HG03442 (cell line): ENCODE results near the gene AGBL4.

Experiments
- ATAC-seq: cut with Tn5 transposase; IDR thresholded peaks from one replicate; pipeline ENCODE4 v1.9.1; 2021; ENCODE audit warnings: mild to moderate bottlenecking, moderate library complexity; ENCODE audit not compliant: unreplicated experiment

AGBL4 gene

DNA sequence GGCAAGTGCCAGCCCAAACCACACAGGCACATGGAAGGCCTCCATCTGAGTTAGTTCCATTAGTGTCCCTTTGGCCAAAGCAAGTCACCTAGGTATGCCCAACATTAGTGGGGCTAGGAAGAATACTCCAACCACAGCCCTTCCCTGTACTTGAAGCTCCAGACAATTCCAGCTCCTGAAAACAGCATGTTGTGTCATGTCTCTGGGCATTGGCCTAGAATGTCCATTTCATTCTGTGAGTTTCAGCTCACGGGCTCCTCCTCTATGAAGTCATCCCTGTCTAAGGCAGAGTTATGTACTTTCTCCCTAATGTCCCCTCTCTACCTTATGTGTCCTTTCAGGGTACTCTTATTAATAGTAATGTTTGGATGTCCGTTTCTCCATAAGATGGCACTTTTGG is 1455.3 kb downstream of the AGBL4 start:
- no peak for ATAC-seq

DNA sequence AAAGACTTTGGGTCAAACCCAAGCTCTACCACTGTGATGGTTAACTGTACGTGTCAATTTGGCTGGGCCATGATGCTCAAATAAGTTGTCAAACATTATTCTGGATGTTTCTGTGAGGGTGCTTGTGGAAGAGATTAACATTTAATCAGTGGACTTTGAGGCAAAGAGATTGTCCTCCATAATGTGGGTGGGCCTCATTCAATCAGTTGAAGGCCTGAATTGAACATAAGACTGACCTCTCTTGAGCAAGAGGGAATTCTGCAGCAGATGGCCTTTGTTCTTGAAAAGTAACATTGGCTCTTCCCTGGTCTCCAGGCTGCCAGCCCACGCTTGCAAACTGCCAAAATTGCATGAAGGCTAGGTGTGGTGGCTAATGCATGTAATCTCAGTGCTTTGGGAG is 1457.3 kb downstream of the AGBL4 start:
- no peak for ATAC-seq

DNA sequence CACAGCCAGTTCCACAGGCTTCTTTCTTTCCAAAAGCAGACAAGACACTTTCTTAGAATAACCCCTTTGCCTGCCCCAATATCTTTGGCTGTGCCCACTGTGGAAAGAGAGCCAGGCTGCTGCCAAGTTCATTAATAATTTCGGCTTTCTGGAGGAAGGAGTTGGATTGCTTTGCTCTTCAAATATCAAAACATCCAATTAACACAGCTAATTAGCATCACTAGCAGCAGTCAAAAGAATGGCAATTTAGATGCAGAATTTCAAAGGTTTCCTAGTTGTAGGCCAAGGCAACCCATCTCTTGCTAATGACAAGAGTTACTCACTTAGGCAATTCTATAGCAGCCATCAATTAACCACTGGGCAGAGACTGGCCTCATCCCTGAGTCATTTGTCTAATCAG is 1460.7 kb downstream of the AGBL4 start:
- ATAC-seq: no peak

DNA sequence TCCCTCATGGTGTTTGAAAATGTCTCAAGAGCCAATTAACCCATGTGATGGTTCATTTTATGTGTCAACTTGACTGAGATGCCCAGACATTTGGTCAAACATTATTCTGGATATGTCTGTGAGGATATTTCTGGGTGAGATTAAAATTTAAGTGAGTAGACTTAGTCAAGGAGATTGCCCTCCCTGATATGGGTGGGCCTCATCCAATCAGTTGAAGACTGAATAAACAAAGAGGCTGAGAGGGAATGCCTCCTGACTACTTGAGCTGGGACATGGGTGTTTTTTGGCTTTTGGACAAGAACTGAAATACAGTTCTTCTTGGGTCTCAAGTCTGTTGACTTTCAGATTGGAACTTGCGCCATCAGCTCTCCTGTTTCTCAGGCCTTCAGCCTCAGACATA is 1462.3 kb downstream of the AGBL4 start:
- no peak for ATAC-seq

DNA sequence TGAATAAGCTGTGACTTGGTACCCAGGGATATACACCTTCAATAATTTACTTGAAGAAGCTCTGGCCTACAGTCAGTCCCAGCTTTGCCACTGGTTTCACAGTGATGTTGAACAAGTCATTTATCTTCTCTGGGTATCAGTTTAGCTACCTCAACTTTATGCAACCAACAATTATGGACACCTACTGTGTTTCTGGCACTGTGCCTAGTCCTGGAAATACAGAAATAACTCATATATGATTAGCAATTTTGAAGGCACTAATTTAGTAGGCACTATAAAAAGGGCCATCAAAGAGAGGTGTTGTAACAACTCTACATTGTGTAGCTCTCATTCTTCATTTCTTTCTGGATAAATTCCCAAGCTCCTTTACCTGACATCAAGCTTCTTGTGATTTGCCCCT is 1463.2 kb downstream of the AGBL4 start:
- ATAC-seq: no peak

DNA sequence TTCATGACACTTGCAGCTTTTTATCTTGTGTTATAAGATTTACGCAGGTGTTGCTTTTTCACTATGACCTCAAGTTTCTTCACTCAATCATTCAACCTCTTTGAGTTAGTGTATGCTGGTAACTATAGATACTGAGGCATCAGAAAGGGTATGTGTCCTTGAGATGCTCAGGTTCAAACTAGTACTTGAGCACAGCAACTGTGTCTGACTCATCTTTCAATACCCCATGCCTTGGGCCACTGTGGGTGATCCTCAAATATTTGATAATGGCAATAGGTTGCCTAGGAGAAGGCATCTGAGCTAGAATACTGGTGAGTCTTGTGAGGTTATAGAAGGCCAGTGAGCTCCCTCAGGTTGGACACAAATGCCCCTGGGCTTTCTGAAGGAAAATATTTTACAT is 1463.6 kb downstream of the AGBL4 start:
- no peak for ATAC-seq

DNA sequence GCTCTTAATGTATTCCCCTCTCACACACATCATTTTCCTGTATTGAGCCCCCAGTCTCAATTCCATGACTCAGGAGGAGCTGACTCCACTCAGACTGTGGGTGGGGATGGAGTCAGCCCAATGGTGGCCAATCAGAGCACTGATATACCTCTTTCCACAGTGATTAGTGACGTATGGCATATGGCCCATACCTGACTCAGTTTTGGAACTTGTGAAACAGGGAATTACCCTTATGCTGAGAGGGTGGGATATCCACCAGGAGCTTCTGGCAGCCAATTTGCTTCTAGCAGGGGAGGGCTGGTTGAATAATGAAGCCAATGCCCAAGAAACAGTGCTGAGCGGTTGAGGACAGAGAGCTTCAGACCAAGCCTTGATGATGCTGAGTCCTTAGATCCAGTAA is 1465.4 kb downstream of the AGBL4 start:
- ATAC-seq: no peak

DNA sequence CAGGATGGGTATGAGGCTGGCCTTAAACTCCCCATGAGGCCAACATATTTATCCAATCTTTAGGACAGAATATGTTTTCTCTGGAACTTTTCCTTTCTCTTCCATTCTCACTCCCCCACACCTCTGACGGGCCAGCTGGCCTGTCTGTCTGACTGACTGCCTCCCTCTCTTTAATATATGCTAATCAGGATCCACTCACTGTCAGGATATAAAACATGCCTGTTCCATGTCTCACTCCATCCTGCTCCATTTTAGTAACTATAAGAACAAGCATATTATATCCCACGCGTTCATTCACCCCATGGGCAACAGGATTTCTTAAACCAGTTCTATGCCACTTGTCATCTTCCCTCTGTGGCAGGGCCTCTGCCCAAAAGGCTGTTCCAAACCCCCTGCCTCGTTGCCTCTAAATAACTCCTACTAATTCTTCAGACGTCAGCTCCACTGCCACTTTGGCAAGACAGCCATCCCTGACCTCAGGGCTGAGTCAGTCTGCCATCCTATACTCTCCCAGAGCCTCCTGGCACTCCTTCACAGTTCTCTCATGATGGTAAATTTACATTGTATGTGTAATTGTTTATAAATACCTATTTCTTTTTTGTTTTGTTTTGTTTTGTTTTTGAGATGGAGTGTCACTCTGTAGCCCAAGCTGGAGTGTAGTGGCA is 1467.4 kb downstream of the AGBL4 start:
- no peak for ATAC-seq

DNA sequence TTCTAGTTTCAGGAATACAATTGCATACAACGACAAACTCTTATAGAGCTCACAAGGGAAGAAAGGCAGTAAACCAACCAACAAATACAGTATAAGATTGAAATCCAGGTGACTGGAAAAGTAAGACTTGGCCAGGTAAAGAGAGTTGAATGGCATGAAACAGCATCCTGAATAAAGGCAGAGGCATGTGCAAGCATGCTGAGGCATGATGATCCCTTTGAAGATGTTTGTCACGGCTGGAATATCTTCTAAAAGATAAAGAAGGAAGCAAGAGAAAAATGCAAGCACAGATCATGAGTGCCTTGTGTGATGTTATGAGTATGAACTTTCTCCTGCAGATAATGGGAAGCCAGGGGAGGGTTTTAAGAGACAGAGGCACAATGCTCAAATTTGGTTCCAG is 1468.5 kb downstream of the AGBL4 start:
- ATAC-seq: no peak

DNA sequence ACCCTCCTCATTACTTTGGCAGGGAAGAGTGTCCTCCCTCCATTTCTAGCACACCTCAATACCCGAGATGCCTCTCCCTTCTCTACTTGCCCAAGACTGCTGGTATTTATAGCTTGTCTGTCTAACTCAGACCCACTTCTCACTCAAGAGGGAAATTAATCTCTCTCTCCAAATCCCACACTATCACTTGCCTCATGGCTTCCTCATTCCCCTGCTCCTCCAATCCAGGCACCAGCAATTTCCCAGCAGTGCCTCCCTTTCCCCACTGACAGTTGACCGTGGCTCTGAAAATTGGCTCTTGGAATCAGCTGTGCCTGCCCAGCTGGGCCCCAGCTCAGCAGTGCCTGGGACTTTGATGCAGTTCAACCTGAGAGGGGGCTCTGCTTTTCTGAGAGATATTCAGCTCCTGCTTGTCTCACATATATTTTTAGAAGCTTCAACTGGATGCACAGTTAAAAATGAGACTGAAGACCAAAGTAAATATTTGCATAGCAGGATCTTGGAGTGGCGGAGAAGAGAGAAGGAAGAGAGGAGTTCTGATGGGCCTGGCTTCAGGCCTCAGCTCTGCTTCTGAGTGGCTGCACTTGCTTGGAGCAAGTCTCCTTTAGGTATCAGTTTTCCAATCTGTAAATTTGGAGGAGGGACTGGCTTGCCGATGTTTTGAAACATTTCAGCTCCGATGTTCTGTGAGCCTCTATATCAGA is 1470.7 kb downstream of the AGBL4 start:
- no peak for ATAC-seq

DNA sequence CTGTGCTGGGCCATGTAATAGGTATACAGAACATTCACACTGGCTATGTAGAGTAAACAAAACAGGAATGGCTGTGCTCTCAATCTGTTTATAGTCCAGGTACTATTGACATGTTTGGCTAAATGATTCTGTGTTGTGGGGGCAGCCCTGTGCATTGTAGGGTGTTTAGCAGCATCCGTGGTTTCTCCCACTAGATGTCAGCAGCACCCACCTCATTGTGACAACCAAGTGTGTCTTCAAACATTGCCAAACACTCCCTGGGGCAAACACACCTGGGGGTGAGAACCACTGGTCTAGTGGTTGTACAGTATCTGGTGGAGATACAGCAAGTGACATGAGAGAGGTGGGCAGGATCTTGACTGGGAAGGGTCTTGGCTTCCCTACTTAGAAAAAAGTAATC is 1471.3 kb downstream of the AGBL4 start:
- ATAC-seq: no peak

DNA sequence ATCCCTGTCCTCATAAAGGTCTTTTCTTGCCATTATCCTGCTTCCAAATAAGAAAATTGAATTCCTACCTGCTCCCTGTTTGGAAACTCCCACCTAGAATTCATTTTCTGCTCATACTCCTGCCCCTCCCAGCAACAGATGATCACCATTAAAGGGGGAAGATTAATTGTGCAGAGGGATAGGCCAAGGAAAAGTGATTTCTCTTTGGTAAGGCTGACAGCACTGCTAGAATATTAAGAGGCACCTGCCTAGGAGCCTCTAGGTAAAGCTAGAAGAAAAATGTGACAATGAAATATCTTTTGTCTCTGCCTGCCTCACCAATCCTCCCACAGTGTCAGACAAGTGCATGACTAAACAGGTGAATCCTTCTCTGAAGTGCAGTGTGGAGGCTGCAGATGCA is 1474.8 kb downstream of the AGBL4 start:
- no peak for ATAC-seq

DNA sequence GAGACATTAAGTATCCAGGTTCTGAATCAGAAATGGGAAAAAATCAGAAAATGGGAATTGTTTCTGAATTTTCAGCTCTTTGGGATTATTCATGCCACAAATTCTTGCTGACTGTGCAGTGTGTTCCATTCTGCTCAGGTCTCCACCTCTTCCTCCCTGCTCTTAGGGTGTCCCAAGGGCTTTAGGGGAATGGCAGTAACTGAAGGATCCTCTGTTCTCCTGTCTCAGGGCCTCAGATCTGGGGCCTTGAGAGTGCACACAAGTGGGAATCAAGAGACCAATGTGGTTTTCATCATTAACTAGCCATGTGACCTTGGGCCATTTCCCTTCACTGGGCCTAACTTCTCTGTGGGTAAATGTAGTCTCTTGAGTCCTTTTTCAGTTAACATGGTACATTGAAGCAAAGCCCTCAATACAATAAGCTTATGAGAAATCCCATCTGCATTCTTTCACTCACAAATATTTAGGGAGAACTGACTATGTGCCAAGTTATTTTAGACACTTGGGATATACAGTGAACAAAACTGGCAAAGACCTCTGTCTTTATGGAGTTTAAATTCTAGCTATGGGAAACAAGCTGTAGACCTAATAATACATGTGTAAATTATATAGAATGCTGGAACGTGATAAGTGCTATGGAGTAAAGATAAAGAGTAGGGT is 1476.1 kb downstream of the AGBL4 start:
- ATAC-seq: no peak

DNA sequence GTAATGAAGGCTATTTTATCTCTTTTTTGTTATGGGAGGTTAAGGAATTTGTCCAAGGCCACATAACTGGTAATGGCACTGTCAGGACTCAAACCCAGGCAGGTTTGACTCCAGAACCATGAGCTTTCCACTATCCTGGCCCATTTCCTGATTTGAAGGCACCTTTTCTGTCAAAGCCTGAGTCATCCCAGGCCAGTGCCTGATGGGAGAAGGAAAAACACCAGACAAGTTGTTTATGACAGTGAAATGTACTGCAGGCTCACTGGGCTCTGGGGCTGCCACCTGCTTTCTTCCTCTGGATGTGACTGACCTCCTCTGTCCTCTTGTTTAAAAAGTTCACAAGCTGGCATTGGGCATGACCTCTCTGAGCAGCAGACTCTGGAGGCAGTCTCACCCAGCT is 1479.9 kb downstream of the AGBL4 start:
- ATAC-seq: no peak

DNA sequence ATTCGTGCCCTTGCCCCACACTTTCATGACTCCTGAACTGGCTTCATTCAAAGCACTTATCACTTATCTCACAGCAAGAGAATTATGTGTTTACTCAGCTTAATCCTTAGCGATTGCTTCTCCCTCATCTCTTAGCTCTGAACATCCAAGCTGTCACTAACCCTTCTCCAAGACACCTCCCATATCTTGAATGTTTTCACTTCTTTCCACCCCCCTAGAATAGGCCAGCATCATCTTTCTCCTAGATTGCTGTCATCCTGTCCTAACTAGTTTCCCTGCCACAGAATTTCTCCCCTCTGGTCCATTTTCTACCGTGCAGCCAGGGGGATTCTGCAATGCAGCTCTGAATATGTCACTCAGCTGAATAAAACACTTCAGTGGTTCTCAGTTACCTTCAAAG is 1483.2 kb downstream of the AGBL4 start:
- no peak for ATAC-seq

DNA sequence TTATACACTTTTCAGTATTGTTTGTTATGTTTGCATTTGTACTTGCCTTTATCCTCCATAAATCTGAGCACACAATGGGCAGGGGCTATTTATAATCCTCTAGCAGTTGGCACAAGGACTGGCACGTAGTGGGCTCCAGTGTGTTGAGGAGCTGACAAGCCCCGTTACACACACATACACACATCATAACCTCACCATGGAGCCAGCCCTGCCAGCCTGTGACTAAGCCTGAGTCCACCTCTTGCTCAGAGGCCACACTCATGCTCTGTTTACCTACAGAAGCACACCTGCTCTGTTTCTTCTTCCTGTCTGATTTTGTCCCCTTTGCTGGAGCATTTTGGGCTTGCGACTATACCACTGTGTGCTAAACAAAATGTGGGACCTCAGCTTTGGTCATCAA is 1487.3 kb downstream of the AGBL4 start:
- no peak for ATAC-seq

DNA sequence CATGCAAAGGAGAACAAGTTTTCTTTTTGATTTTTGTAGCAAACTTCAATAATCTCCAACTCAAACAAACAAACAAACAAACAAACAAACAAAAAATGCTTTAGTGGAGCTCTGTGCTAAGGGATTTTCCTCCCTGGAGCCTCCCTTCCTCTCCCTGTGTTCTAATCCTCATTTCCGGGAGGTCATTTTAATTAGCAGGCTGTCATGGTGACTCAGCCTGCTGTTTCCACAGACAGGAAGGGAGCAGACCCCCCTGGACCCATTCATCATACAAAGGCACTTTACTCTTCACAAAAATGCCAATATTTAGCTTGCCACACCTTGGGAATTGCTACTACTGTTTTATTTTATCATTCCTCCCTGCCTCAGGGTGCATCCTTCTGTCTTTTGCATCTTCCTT is 1490.8 kb downstream of the AGBL4 start:
- ATAC-seq: no peak

DNA sequence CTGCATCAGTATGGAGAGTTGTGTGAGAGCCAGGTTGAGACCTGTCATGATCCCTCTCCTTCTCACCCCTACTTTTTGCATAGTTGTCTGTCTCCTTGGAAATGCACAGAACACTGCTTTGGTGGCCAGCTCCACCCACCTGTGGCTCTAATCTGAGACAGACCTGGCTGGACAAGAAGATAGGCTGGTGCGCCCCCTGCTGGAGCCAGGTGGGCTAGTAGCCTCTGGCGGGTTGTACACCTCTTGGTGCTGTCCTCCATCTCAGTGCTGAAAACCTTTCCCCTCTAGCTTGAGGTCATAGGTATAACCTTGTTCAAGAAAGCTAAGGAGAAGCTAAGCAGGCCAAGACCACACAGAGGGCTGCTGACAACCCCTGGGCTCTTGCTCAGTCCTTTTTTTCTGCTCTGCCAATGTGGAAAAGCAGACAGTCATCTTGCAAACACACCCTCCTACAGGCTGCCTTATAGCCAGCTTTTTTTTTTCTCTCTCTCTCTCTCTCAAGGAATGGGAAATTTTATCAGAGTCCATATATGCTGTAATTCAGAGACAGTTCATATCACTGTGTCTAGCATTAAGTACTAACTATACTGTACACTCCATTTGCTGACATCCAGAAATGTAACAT is 1492.9 kb downstream of the AGBL4 start:
- ATAC-seq: peak; percentile 77

DNA sequence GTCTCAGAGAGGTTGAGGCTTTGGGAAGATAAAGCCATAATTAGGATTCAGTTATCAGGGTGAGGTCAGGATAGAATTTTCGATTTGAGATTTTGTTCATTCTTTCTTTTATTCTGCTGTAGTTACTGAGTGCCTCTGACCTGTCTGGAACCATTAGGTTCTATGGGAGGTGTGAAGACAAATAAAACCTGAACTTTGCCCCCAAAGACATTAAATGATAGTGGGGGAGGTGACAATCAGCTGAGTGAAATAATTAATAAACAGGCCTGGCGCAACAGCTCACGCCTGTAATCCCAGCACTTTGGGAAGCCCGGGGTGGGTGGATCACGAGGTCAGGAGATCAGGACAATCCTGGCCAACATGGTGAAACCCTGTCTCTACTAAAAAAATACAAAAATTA is 1496.7 kb downstream of the AGBL4 start:
- no peak for ATAC-seq

DNA sequence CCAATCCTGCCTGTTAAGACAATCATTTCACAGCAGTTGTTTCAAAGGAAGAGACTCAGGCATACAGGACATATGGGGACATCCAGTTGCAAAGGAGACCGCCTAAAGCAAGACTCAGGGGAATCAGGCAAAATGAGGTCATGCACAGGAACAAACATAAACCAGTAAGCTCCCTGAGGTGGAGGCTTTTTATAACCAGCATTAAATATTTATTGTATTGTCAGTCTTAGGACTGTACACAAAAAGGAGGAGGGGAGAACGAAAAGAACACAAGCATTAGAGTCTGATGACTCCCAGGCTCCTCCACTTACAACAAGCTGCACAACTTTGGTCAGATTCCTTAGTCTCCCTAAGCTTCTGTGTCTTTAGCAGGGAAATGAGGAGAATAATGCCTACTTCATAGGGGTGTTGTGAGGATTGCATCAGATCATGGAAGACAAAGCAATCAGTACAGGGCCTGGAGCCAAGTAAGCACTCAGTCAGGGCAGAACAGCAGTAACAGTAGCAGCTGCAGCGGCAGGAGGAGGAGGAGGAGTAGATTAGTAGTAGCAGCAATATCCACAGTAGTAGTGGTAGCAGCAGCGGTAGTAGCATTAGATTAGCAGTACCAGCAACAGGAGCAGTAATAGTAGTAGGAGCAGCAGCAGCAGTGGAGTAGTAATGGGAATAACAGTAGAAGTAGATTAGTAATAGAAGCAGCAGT is 1497.6 kb downstream of the AGBL4 start:
- ATAC-seq: no peak

DNA sequence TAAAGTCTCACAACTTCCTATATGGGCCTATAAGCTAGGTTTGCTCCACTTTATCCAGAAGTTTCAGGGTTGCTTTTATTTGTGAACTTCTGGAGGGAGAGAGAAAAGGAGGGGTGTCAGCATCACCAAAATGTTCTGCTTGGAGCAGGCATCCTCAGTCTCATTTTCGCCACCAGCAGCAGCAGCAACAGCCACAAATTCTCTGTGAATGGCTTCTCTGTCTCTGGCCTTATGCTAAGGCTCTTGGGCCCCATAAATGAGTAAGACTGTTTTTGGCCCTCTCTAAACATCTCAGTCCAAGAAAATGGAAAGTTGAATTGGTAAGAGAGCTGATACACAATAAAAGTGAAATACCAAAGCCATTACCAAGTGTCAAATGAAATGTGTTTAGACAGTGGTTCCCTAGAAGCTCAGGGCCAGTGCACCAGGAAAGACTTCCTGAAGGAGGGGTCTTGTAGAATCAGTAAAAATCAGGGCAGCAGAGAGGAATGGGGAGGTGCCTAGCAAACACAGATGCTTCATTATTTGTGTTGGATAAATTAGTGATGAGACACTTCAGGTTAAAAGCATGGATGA is 1498.8 kb downstream of the AGBL4 start:
- ATAC-seq: no peak
